Activated CD8-positive, alpha-beta memory T cell treated with anti-CD3 and anti-CD28 coated beads for 36 hours (primary cell): Measurements from ENCODE around the gene TJP3. TPM values are rescaled to one million over a fixed set of nuclear protein-coding genes. Genes with fewer than 3 reads are reported as not detected.

Experiments
- CTCF ChIA-PET: fragments of 350-600 bp; sonication (Branson Sonifier 250); formaldehyde crosslinking; loops from one replicate; lab custom pipeline; 2021; ENCODE audit warnings: antibody characterized with exemption; lab: Charles Lee
- POLR2A ChIA-PET: fragments of 350-600 bp; sonication (Branson Sonifier 250); formaldehyde crosslinking; loops from one replicate; lab custom pipeline; 2021; ENCODE audit warnings: antibody characterized with exemption; lab: Charles Lee
- total RNA-seq, 2 experiments: library from RNA; stranded (reverse); gene quantifications; one replicate each; pipeline ENCODE4 v1.2.3, GENCODE V29; 2021

TJP3 gene
- total RNA-seq, 2 experiments from 2014 or later = 0.63 to 0.94 TPM

GRCh38 chr19:3684054-3684816 is 23.9 kb upstream of the TJP3 start:
- POLR2A ChIA-PET = no interaction called here
- CTCF ChIA-PET = interaction anchor here (0.6 kb wide), 1 partner anchor 42 kb away, joined by 3 read pairs; no protein-coding TSS in a partner anchor

- POLR2A ChIA-PET = no interaction called here
- CTCF ChIA-PET = no interaction called here
Observed at GRCh38 chr19:3684817-3685410, 23.3 kb upstream of the TJP3 start.

DNA sequence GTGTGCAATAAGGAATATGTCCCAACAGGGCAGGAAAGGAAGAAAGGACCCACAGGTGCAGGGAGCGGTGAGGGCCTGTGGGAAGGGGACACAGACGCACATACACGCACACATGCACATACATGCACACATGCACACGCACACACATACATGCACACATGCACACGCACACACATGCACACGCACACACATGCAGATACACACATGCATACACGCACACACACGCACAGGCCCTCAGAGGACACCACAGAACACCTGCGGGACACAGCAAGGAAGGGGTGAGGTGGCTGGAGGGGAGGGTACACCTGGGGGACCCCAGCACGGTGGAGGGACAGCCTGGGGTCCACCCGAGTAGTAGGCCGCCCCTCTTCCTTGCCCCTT is 20.8 kb upstream of the TJP3 start:
- POLR2A ChIA-PET = no interaction called here
- CTCF ChIA-PET = interaction anchor here (1.4 to 5.2 kb wide), 3 partner anchors 14 to 21 kb away, joined by 3 to 36 read pairs (median 4); no protein-coding TSS in a partner anchor

GRCh38 chr19:3687774-3688706 is 20.1 kb upstream of the TJP3 start:
- CTCF ChIA-PET = interaction anchor here (0.7 to 5.2 kb wide), 5 partner anchors 11 to 381 kb away, joined by 3 to 36 read pairs (median 4); no protein-coding TSS in a partner anchor
- POLR2A ChIA-PET = interaction anchor here (0.5 to 0.6 kb wide), 2 partner anchors 12 to 316 kb away, joined by 3 to 8 read pairs; partner anchors contain the start of gene PIP5K1C

- CTCF ChIA-PET = interaction anchor here (0.6 to 5.2 kb wide), 7 partner anchors 10 to 205 kb away, joined by 4 to 36 read pairs (median 5); partner anchors contain the start of genes PIP5K1C and TJP3
- POLR2A ChIA-PET = interaction anchor here (0.7 to 1.2 kb wide), 2 partner anchors 19 to 259 kb away, joined by 4 to 9 read pairs; no protein-coding TSS in a partner anchor
Observed at GRCh38 chr19:3690551-3691371, 17.4 kb upstream of the TJP3 start.

- ChIA-PET CTCF (interaction anchor here (1.6 to 5.2 kb wide), 4 partner anchors 9 to 25 kb away, joined by 6 to 36 read pairs (median 7); partner anchors contain the start of gene PIP5K1C), POLR2A (interaction anchor here (1.2 kb wide), 1 partner anchor 20 kb away, joined by 9 read pairs; no protein-coding TSS in a partner anchor)
Observed at GRCh38 chr19:3691372-3691716, 16.8 kb upstream of the TJP3 start.

GRCh38 chr19:3691726-3692125 is 16.5 kb upstream of the TJP3 start:
- CTCF ChIA-PET = interaction anchor here (1.4 to 2.0 kb wide), 4 partner anchors 9 to 20 kb away, joined by 4 to 8 read pairs (median 6); no protein-coding TSS in a partner anchor
- POLR2A ChIA-PET = interaction anchor here (0.6 to 1.0 kb wide), 2 partner anchors 20 to 174 kb away, joined by 3 to 4 read pairs; no protein-coding TSS in a partner anchor

DNA sequence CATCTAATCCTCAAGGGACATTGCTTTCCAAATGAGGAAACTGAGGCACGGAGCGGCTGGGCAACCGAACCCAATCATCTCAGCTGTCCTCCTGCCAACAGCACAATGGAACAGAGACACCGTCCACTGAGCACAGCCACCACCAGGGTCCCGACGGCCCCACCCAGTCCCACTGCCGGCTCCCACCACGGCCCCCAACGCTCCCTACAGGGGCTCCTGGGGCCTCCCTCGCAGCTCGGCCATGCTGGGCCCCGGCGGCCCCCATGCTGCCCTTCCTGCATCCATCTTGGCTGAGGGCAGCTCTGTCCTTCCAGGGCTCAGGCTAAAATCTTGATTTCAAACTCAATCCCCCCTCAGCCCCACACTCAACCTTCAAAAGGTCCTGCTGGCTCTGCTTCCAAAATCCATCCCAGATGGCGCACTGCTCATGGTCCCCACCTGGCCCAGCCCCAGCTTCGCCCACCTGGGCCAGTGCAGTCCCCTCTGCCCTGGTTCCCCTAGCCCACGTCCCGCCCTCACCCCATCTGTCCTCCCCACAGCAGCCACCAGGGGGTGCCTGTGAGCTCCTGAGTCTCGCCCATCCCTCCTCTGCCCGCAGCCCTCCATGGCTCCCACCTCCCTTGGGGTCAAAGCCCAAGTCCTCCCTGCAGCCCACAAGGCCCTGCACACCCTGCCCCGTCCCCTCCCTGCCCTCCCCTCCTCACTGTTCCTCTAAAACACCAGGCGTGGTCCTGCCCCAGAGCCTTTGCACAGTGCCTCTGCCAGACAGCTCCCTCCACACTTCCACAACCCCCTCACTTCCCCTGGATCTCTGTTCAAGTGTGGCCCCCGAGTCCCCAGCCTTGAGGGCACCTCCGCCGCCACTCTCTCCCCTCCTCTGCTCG is 15.8 kb upstream of the TJP3 start:
- POLR2A ChIA-PET = interaction anchor here (0.6 to 1.0 kb wide), 2 partner anchors 21 to 175 kb away, joined by 3 to 4 read pairs; no protein-coding TSS in a partner anchor
- CTCF ChIA-PET = interaction anchor here (0.6 to 2.5 kb wide), 7 partner anchors 10 to 295 kb away, joined by 4 to 10 read pairs (median 5); no protein-coding TSS in a partner anchor

DNA sequence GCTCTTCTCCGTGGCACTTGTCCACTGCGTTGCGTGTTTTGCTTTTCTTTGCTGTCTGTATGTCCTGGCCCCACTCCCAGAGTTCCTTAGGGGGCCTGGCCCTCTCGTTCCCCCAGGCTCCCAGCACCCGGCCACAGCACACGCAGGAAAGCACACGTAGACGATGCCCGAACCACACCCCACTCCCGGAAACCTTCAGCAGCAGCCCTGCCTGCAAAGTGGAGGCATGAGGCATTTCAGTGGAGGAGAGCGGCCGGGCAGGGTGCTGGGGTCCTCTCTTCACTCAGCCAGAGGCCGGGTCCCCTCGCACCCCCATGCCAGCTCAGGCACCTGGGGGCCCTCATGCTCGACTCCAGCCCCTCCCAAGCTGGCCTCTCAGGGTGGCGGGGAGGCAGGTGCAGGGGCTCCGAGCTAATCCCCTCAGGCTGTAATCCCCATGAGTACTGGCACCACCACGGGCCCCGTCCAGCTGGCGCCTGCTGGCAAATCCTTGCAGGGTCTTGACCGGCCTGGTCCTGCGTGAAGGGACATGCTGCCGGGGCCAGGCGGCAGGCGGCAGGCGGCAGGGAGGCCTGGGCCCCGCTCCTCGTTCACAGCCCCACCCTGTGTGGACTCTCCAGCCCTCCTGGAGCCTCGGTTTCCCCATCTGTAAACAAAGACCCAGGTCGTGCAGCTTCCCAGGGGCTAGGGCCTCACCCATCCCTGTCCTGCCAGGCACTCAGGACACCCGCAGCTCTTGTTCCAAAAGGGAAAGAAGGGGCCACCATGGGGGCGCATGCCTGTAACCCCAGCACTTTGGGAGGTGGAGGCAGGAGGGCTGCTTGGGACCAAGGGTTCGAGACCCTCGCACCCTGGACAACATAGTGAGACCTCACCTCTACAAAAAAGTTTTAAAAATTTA is 14.9 kb upstream of the TJP3 start:
- POLR2A ChIA-PET = no interaction called here
- CTCF ChIA-PET = interaction anchor here (0.6 to 2.5 kb wide), 8 partner anchors 11 to 294 kb away, joined by 3 to 10 read pairs (median 5); no protein-coding TSS in a partner anchor

GRCh38 chr19:3694361-3695123 is 13.6 kb upstream of the TJP3 start:
- POLR2A ChIA-PET = no interaction called here
- CTCF ChIA-PET = interaction anchor here (2.4 to 2.5 kb wide), 2 partner anchors 23 to 29 kb away, joined by 8 to 10 read pairs; no protein-coding TSS in a partner anchor

GRCh38 chr19:3695124-3695733 is 13.0 kb upstream of the TJP3 start:
- ChIA-PET POLR2A (no interaction called here), CTCF (interaction anchor here (0.6 kb wide), 1 partner anchor 92 kb away, joined by 4 read pairs; no protein-coding TSS in a partner anchor)

DNA sequence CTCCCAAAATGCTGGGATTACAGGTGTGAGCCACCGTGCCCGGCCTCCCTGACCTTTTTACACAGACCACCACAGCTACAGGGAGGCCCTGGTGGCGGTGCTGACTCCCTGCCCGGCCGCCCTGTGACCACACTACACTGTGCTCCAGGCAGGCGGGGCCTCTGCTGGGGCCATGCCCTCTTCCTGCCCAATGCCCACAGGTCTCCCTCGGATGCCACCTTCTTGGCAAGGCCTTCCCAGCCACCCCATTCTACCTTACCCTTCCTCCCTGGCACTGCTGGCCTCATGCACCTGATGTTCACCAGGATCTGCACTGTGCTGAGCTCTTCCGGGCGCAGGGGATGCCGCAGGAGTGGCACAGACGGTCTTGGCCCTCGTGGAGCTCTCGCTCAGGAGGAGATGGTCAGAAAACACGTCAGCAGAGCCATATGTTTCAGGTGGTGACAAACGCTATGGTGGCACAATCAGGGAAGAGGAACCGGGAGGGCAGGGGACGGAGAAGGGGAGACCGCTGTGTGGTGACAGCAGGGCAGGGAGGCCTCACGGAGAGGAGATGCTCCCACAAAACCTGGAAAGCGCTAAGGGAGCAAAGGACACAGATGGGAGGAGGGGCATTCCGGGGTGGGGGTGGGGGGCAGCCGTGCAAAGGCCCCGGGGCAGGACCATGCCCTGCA is 12.1 kb upstream of the TJP3 start:
- CTCF ChIA-PET = no interaction called here
- POLR2A ChIA-PET = no interaction called here

- CTCF ChIA-PET = interaction anchor here (1.8 kb wide), 1 partner anchor 25 kb away, joined by 8 read pairs; no protein-coding TSS in a partner anchor
- POLR2A ChIA-PET = no interaction called here
Observed at GRCh38 chr19:3696660-3696995, 11.6 kb upstream of the TJP3 start.

DNA sequence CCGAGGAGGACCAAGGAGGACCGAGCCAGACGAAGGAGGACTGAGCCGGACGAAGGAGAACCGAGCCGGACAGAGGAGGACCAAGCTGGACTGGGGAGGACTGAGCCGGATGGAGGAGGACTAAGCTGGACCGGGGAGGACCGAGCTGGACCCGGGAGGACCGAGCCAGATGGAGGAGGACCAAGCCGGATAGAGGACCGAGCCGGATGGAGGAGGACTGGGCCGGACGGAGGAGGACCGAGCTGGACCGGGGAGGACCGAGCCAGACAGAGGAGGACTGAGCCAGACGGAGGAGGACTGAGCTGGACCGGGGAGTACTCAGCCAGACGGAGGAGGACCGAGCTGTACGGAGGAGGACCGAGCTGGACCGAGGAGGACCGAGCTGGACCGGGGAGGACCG is 11.1 kb upstream of the TJP3 start:
- CTCF ChIA-PET = interaction anchor here (0.9 to 1.8 kb wide), 4 partner anchors 9 to 26 kb away, joined by 3 to 8 read pairs (median 4); no protein-coding TSS in a partner anchor
- POLR2A ChIA-PET = no interaction called here
